ENCODE results near the gene DDHD1.
"Not testable (repeated sequence)": the region's sequence is repeated elsewhere in the genome, so short reads cannot be mapped to it uniquely, and the experiment has no call there.

The DDHD1 gene
- 95.1 to 126 (median 116) reads per million in 4 experiments for total RNA-seq

- DNase-seq, result peak; percentile 72
Measured at GRCh38 chr14:53152887-53153701, at the start of gene DDHD1. DDHD1 (minus strand) TSS chr14:53153323; CDS start chr14:53153098, 225 bp downstream.

- DNase-seq, result no peak
Measured at GRCh38 chr14:53195949-53196348, 42.8 kb upstream of the DDHD1 start.

GRCh38 chr14:53193193-53193592 is 40.1 kb upstream of the DDHD1 start:
- no peak for DNase-seq

GRCh38 chr14:53192052-53192760 is 39.1 kb upstream of the DDHD1 start:
- DNase-seq, result no peak

GRCh38 chr14:53190938-53191337 is 37.8 kb upstream of the DDHD1 start:
- DNase-seq, result no peak

GRCh38 chr14:53187921-53188463 is 34.9 kb upstream of the DDHD1 start:
- DNase-seq, result no peak

- DNase-seq, result no peak
Measured at GRCh38 chr14:53186532-53186931, 33.4 kb upstream of the DDHD1 start.

GRCh38 chr14:53183611-53184010 is 30.5 kb upstream of the DDHD1 start:
- DNase-seq, result no peak

GRCh38 chr14:53183056-53183455 is 29.9 kb upstream of the DDHD1 start:
- no peak for DNase-seq

- not testable (repeated sequence) for DNase-seq
Measured at GRCh38 chr14:53181463-53182081, 28.4 kb upstream of the DDHD1 start.

- no peak for DNase-seq
Measured at GRCh38 chr14:53180272-53181221, 27.4 kb upstream of the DDHD1 start.

GRCh38 chr14:53179486-53180005 is 26.4 kb upstream of the DDHD1 start:
- DNase-seq, result not testable (repeated sequence)

GRCh38 chr14:53175375-53175774 is 22.3 kb upstream of the DDHD1 start:
- no peak for DNase-seq

- no peak for DNase-seq
Measured at GRCh38 chr14:53174918-53175317, 21.8 kb upstream of the DDHD1 start.

GRCh38 chr14:53168786-53169185 is 15.7 kb upstream of the DDHD1 start:
- no peak for DNase-seq

GRCh38 chr14:53167602-53168328 is 14.6 kb upstream of the DDHD1 start:
- no peak for DNase-seq

- DNase-seq, result no peak
Measured at GRCh38 chr14:53161758-53162435, 8.8 kb upstream of the DDHD1 start.

- DNase-seq, result no peak
Measured at GRCh38 chr14:53156238-53156637, 3.1 kb upstream of the DDHD1 start.

GRCh38 chr14:53153702-53154112 is 584 bp upstream of the DDHD1 start:
- DNase-seq, result no peak

- peak; percentile 33 for DNase-seq
Measured at GRCh38 chr14:53152184-53152886, 788 bp downstream of the DDHD1 start.
